Loucy (cell line): ENCODE measurements around the gene SEC62.

Experiments
- H2AFZ ChIP-seq: fragments of 200-600 bp; sonication (generic); 2 replicates; pipeline ENCODE4 v1.6.0; 2016; ENCODE audit warnings: antibody characterized with exemption, mild to moderate bottlenecking, low read length, moderate library complexity
- H3F3A ChIP-seq: fragments of 200-600 bp; 2 replicates; pipeline ENCODE4 v1.6.0; 2016; ENCODE audit warnings: antibody characterized with exemption, low read depth, mild to moderate bottlenecking
- H3K27me3 ChIP-seq: fragments of 200-600 bp; sonication (generic); 2 replicates; pipeline ENCODE4 v1.6.1; 2014; ENCODE audit warnings: low read length, mild to moderate bottlenecking; ENCODE audit not compliant: insufficient read depth, poor library complexity, severe bottlenecking
- H3K36me3 ChIP-seq: fragments of 200-600 bp; sonication (generic); 2 replicates; pipeline ENCODE4 v1.6.1; 2016; ENCODE audit warnings: low read length; ENCODE audit not compliant: insufficient read depth
- H3K4me1 ChIP-seq: fragments of 200-600 bp; sonication (generic); 2 replicates; pipeline ENCODE4 v1.5.1; 2014; ENCODE audit warnings: low read length, mild to moderate bottlenecking; ENCODE audit not compliant: insufficient read depth, poor library complexity, severe bottlenecking
- H3K4me2 ChIP-seq: fragments of 200-600 bp; sonication (generic); 2 replicates; pipeline ENCODE4 v1.6.0; 2014; ENCODE audit warnings: antibody characterized with exemption, low read length, low read depth, mild to moderate bottlenecking; ENCODE audit not compliant: poor library complexity, severe bottlenecking
- H3K4me3 ChIP-seq: fragments of 200-600 bp; sonication (generic); 2 replicates; pipeline ENCODE4 v1.5.1; 2014; ENCODE audit warnings: low read length, mild to moderate bottlenecking, mixed read lengths; ENCODE audit not compliant: poor library complexity, severe bottlenecking
- H3K79me2 ChIP-seq: fragments of 200-600 bp; sonication (generic); 2 replicates; pipeline ENCODE4 v1.6.1; 2014; ENCODE audit warnings: low read length; ENCODE audit not compliant: insufficient read depth
- H3K9ac ChIP-seq: fragments of 200-600 bp; sonication (generic); 2 replicates; pipeline ENCODE4 v1.6.0; 2014; ENCODE audit warnings: mild to moderate bottlenecking, low read depth, low read length, moderate library complexity; ENCODE audit not compliant: poor library complexity, severe bottlenecking
- H3K9me2 ChIP-seq: fragments of 200-600 bp; sonication (generic); replicated peaks from 2 replicates; pipeline ENCODE4 v1.6.1; 2016; ENCODE audit warnings: low read depth, low read length, mixed read lengths
- H3K9me3 ChIP-seq: fragments of 200-600 bp; sonication (generic); 2 replicates; pipeline ENCODE4 v1.6.1; 2014; ENCODE audit warnings: mild to moderate bottlenecking, antibody characterized with exemption, low read length, low read depth; ENCODE audit not compliant: insufficient read depth
- H4K20me1 ChIP-seq: fragments of 200-600 bp; sonication (generic); 2 replicates; pipeline ENCODE4 v1.6.0; 2014; ENCODE audit warnings: antibody characterized with exemption, low read length, mild to moderate bottlenecking; ENCODE audit not compliant: insufficient read depth, poor library complexity, severe bottlenecking
- EZH2phosphoT487 ChIP-seq: fragments of 200-600 bp; IDR thresholded peaks from 2 replicates; pipeline ENCODE4 v1.6.1; 2018; ENCODE audit warnings: antibody characterized with exemption, mild to moderate bottlenecking, moderate library complexity, borderline replicate concordance
- TF ChIP-seq, protein P1 (sequence below): fragments of 200-600 bp; sonication (generic); conservative IDR thresholded peaks from 2 replicates; pipeline ENCODE4 v1.5.1; 2014; ENCODE audit warnings: mild to moderate bottlenecking, antibody characterized with exemption, low read length

Gene SEC62

GRCh38 chr3:169945313-169945712 is 21.3 kb upstream of the SEC62 start:
- Histone ChIP-seq H3K4me2 (no peak overlapping the region), H3K27me3 (no peaks in the 10 kb centered on the region), H3K9ac (no peak overlapping the region)

DNA sequence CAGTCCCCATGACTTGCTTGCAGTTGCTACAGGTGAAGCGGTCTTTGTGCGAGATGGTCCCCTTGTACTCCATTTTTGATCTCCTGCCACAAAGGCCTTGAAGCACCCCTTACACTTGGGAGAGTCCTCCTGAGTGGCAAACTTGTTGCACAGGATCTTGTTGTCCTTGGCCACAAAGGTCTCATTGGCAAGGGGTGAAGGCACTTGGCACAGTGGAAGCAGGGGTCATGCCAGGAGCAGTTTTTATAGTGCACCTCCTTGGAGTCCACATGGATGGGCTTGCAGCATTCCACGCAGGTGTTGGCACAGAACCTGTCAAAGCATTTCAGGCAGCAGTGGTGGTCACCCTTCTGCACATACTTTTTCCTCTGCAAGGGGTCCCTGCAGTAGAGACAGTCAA is 20.3 kb upstream of the SEC62 start:
- Histone ChIP-seq H3K79me2 (no peaks in the 10 kb centered on the region), H3K27me3 (no peaks in the 10 kb centered on the region), H3K4me1 (no peaks in the 10 kb centered on the region), H4K20me1 (no peaks in the 10 kb centered on the region), H3K9me2 (no peaks in the 10 kb centered on the region), H2AFZ (no peak overlapping the region), H3K9ac (no peak overlapping the region), H3F3A (no peaks in the 10 kb centered on the region), H3K4me3 (no peak overlapping the region), H3K9me3 (no peaks in the 10 kb centered on the region), H3K4me2 (no peak overlapping the region), H3K36me3 (no peaks in the 10 kb centered on the region)
- TF ChIP-seq, protein P1, sequence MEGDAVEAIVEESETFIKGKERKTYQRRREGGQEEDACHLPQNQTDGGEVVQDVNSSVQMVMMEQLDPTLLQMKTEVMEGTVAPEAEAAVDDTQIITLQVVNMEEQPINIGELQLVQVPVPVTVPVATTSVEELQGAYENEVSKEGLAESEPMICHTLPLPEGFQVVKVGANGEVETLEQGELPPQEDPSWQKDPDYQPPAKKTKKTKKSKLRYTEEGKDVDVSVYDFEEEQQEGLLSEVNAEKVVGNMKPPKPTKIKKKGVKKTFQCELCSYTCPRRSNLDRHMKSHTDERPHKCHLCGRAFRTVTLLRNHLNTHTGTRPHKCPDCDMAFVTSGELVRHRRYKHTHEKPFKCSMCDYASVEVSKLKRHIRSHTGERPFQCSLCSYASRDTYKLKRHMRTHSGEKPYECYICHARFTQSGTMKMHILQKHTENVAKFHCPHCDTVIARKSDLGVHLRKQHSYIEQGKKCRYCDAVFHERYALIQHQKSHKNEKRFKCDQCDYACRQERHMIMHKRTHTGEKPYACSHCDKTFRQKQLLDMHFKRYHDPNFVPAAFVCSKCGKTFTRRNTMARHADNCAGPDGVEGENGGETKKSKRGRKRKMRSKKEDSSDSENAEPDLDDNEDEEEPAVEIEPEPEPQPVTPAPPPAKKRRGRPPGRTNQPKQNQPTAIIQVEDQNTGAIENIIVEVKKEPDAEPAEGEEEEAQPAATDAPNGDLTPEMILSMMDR, result no peak
- TF ChIP-seq EZH2phosphoT487, result no peak

More at GRCh38 chr3:169945313-169945712, 21.3 kb upstream of the SEC62 start:
- no peaks in the 10 kb centered on the region for H3K36me3 ChIP-seq
- no peak for TF ChIP-seq EZH2phosphoT487
- TF ChIP-seq, protein P1, result no peak
- H3K79me2 ChIP-seq, result no peaks in the 10 kb centered on the region
- H3K9me3 ChIP-seq, result no peaks in the 10 kb centered on the region
- no peaks in the 10 kb centered on the region for H3K9me2 ChIP-seq
- H3K4me3 ChIP-seq, result no peak overlapping the region
- peak overlapping the region; percentile 63; the same call in 1 of the 2 replicates for H2AFZ ChIP-seq
- no peaks in the 10 kb centered on the region for H3F3A ChIP-seq
- no peaks in the 10 kb centered on the region for H4K20me1 ChIP-seq
- no peaks in the 10 kb centered on the region for H3K4me1 ChIP-seq

- peak overlapping the region; percentile 8; the same call in 1 of the 2 replicates for H2AFZ ChIP-seq
- no peaks in the 10 kb centered on the region for H3K36me3 ChIP-seq
- H3F3A ChIP-seq, result no peaks in the 10 kb centered on the region
- H3K27me3 ChIP-seq, result no peaks in the 10 kb centered on the region
- no peaks in the 10 kb centered on the region for H3K9me3 ChIP-seq
- H3K4me2 ChIP-seq, result no peak overlapping the region
- no peaks in the 10 kb centered on the region for H3K9me2 ChIP-seq
- H3K9ac ChIP-seq, result no peak overlapping the region
- H4K20me1 ChIP-seq, result no peaks in the 10 kb centered on the region
- no peaks in the 10 kb centered on the region for H3K4me1 ChIP-seq
- no peaks in the 10 kb centered on the region for H3K79me2 ChIP-seq
- H3K4me3 ChIP-seq, result no peak overlapping the region
- no peak for TF ChIP-seq EZH2phosphoT487
- TF ChIP-seq, protein P1, result no peak
Measured at GRCh38 chr3:169948559-169949448, 17.8 kb upstream of the SEC62 start.
